IPS-18a (cell line): ENCODE measurements around the gene ANKRD39.

Source experiments
- H3K27ac ChIP-seq: one replicate; pipeline ENCODE4 v1.5.1; 2013; ENCODE audit warnings: low read length
- H3K27me3 ChIP-seq: one replicate; pipeline ENCODE4 v1.6.1; 2013; ENCODE audit warnings: mild to moderate bottlenecking, low read length; ENCODE audit not compliant: control insufficient read depth, insufficient read depth
- H3K36me3 ChIP-seq: one replicate; pipeline ENCODE4 v1.6.1; 2013; ENCODE audit warnings: low read depth, low read length; ENCODE audit not compliant: control insufficient read depth
- H3K4me1 ChIP-seq: one replicate; pipeline ENCODE4 v1.6.1; 2013; ENCODE audit warnings: low read depth, low read length; ENCODE audit not compliant: control insufficient read depth
- H3K4me3 ChIP-seq: one replicate; pipeline ENCODE4 v1.5.1; 2013; ENCODE audit warnings: low read length
- H3K9ac ChIP-seq: one replicate; pipeline ENCODE4 v1.6.1; 2013; ENCODE audit warnings: mild to moderate bottlenecking, low read length, moderate library complexity
- H3K9me3 ChIP-seq: one replicate; pipeline ENCODE4 v1.6.1; 2013; ENCODE audit warnings: low read depth, low read length; ENCODE audit not compliant: control insufficient read depth

ANKRD39 gene

DNA sequence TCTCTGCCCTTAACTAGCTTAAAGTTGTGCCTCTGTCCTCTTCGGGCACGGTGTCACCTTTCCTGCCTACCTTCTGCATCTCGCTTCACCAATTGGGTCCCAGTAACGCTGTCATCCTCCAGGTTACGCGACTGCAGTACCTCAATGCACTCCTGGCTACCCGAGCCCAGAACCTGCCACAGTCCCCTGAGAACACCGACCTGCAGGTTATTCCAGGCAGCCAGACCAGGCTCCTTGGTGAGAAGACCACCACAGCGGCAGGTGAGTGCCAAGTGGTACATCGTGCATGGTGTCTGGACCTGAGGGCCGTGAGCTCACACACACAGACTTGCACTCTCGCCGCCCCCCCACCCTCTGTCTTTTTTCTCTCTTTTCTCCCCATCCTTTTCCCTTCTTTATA lies 28.9 kb downstream of the ANKRD39 start:
- peaks cover 44% of the 10 kb centered on the region for H3K36me3 ChIP-seq
- H3K27ac ChIP-seq, result no peak overlapping the region
- H3K4me1 ChIP-seq, result peaks cover 17% of the 10 kb centered on the region
- no peaks in the 10 kb centered on the region for H3K9me3 ChIP-seq
- no peak overlapping the region for H3K9ac ChIP-seq
- H3K4me3 ChIP-seq, result no peak overlapping the region
- H3K27me3 ChIP-seq, result no peaks in the 10 kb centered on the region

DNA sequence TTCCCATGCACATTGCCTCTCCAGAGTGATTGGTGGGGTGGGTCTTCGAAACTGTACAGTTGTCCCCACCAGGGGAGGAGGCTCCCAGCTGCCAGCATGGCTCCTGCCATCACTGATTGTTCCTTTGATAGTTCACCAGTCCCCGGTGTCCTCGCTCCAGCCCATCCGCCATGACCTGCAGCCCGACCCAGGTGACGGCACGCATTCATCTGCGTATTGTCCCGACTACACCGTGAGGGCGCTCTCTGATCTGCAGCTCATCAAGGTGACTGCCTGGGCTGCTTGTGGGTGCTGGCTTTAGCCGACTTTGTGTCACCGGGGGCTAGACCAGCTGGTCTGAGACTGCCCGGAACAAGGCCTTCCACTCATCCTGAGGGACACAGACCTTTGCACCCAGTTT lies 29.4 kb downstream of the ANKRD39 start:
- no peak overlapping the region for H3K9ac ChIP-seq

GRCh38 chr2:96826546-96827278 lies 31.1 kb downstream of the ANKRD39 start:
- H3K27me3 ChIP-seq, result no peaks in the 10 kb centered on the region
- H3K27ac ChIP-seq, result no peak overlapping the region
- no peaks in the 10 kb centered on the region for H3K9me3 ChIP-seq
- H3K36me3 ChIP-seq, result peaks cover 44% of the 10 kb centered on the region
- H3K4me3 ChIP-seq, result no peak overlapping the region
- no peaks in the 10 kb centered on the region for H3K4me1 ChIP-seq
- H3K9ac ChIP-seq, result no peak overlapping the region

More for the DNA sequence above, 29.4 kb downstream of the ANKRD39 start:
- Histone ChIP-seq H3K27ac (no peak overlapping the region), H3K4me1 (peaks cover 15% of the 10 kb centered on the region), H3K4me3 (no peak overlapping the region), H3K27me3 (no peaks in the 10 kb centered on the region), H3K9me3 (no peaks in the 10 kb centered on the region), H3K36me3 (peaks cover 44% of the 10 kb centered on the region)

GRCh38 chr2:96825057-96825456 lies 32.8 kb downstream of the ANKRD39 start:
- no peak overlapping the region for H3K9ac ChIP-seq
- H3K36me3 ChIP-seq, result peaks cover 34% of the 10 kb centered on the region
- H3K27me3 ChIP-seq, result no peaks in the 10 kb centered on the region
- H3K27ac ChIP-seq, result no peak overlapping the region
- no peak overlapping the region for H3K4me3 ChIP-seq
- H3K9me3 ChIP-seq, result no peaks in the 10 kb centered on the region
- H3K4me1 ChIP-seq, result no peaks in the 10 kb centered on the region

DNA sequence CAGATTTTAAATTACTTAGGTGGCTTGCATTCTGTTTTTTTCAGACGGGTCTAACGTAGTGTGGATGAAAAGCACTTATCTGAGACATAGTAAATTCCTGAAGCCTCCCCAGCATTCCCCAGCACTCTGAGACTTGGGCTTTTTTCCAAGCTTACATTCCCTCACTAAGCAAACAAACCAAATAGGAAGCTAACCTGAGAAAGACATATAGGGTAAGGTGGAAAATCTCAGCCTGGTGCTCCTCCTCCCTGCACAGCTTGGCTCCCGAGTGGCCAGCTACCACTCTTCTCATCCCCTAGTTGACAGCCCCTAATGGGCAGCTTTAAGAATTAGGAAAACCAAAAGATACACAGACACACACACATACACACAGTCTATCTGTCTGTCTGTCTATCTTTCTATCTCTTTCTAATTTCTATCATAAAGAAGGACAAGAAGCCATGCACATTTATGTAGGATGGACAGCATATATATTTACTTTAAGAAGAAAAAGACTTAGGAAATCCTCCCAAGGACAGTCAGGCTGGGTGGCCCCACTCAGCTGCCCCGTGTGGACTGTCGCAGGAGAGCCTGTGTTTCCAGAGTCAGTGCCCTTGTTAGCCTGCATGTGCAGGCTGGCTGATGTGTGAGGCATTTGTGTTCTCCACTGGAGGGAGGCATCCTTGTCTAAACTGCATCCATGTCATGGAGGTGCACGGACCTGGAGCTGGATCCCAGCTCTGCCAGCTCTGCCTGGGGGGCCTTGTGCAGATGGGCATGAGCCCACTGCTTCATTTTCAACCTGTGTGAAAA lies 33.5 kb downstream of the ANKRD39 start:
- no peak overlapping the region for H3K4me3 ChIP-seq
- H3K36me3 ChIP-seq, result peaks cover 26% of the 10 kb centered on the region
- H3K9ac ChIP-seq, result no peak overlapping the region
- no peaks in the 10 kb centered on the region for H3K4me1 ChIP-seq
- H3K9me3 ChIP-seq, result no peaks in the 10 kb centered on the region
- no peaks in the 10 kb centered on the region for H3K27me3 ChIP-seq
- no peak overlapping the region for H3K27ac ChIP-seq

DNA sequence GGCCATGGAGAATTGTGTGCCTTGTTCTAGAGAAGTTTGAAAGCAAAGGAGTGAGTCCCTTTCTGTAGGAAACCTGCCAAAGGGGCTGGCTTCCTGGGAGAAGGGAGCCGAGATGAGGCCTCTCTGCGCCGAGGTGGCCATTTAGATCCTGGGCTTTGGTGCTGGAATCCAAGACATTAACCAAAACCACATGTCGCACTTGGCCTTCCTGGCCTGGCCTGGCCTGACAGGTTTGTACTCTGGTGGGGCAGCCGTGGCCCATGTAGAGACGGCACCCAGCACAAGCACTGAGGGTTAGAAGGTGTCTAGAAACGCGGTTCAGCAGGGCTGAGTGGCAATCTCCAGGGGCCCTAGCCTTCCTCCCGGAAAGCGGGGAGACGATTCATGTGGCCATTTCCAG lies 34.6 kb downstream of the ANKRD39 start:
- peaks cover 23% of the 10 kb centered on the region for H3K36me3 ChIP-seq
- H3K4me3 ChIP-seq, result no peak overlapping the region
- no peak overlapping the region for H3K9ac ChIP-seq
- H3K9me3 ChIP-seq, result no peaks in the 10 kb centered on the region
- no peaks in the 10 kb centered on the region for H3K27me3 ChIP-seq
- H3K4me1 ChIP-seq, result no peaks in the 10 kb centered on the region
- no peak overlapping the region for H3K27ac ChIP-seq

DNA sequence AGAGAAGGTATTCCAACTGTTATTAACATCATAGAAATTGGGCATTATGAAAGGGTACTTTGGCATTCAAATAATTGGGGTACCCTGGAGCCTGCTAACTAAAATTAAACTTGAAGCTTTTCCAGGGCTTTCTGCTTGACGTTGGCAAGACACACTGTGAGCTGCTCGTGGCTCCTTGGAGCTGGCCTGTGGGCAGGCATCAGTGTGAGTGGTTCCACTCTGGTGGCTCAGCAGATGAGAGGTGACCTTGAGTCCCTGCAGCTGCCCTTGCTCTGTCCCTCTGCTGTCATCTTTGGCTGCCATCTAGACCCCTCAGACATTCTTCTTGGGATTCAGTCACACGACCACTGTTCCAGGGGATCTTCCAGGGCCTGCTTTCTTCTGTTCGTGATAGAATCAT lies 35.0 kb downstream of the ANKRD39 start:
- no peaks in the 10 kb centered on the region for H3K9me3 ChIP-seq
- peaks cover under 1% of the 10 kb centered on the region for H3K27me3 ChIP-seq
- H3K4me3 ChIP-seq, result no peak overlapping the region
- peaks cover under 1% of the 10 kb centered on the region for H3K4me1 ChIP-seq
- H3K36me3 ChIP-seq, result peaks cover 19% of the 10 kb centered on the region
- H3K9ac ChIP-seq, result no peak overlapping the region
- no peak overlapping the region for H3K27ac ChIP-seq

DNA sequence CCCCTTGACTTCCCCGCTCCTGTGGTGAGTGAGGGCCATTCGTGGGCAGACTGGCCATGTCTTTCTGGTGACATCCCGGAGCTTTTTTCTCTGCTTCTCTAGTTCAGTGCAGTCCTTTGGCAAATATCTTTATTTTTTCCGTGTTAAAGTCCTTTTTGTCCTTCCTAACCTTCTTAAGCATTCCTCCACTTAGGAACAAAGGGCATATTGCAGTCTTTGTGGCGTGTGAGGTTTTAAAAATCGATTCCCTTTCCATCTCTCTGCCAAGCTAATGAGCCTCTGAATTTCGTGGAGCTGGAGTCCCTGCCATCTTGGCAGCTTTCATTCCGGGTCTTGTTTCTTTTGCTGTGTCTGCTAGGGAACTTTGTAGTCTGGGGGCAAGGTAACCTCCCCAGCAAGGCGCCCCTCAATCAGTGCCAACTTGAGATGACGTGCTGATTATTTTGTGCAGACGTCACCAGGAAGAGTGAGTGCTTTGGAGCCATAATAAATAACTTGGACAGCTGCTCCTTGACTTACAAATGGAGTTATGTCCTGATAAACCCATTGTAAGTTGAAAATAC lies 36.6 kb downstream of the ANKRD39 start:
- no peak overlapping the region for H3K9ac ChIP-seq
- no peak overlapping the region for H3K4me3 ChIP-seq
- H3K27ac ChIP-seq, result no peak overlapping the region
- H3K36me3 ChIP-seq, result peaks cover 11% of the 10 kb centered on the region
- peaks cover 3% of the 10 kb centered on the region for H3K4me1 ChIP-seq
- no peaks in the 10 kb centered on the region for H3K9me3 ChIP-seq
- H3K27me3 ChIP-seq, result peaks cover 8% of the 10 kb centered on the region

- Histone ChIP-seq H3K27ac (no peak overlapping the region), H3K4me1 (peaks cover 6% of the 10 kb centered on the region), H3K27me3 (peaks cover 8% of the 10 kb centered on the region), H3K9me3 (no peaks in the 10 kb centered on the region), H3K36me3 (peaks cover 9% of the 10 kb centered on the region), H3K9ac (no peak overlapping the region), H3K4me3 (no peak overlapping the region)
Measured at GRCh38 chr2:96819876-96820511, 37.8 kb downstream of the ANKRD39 start.

DNA sequence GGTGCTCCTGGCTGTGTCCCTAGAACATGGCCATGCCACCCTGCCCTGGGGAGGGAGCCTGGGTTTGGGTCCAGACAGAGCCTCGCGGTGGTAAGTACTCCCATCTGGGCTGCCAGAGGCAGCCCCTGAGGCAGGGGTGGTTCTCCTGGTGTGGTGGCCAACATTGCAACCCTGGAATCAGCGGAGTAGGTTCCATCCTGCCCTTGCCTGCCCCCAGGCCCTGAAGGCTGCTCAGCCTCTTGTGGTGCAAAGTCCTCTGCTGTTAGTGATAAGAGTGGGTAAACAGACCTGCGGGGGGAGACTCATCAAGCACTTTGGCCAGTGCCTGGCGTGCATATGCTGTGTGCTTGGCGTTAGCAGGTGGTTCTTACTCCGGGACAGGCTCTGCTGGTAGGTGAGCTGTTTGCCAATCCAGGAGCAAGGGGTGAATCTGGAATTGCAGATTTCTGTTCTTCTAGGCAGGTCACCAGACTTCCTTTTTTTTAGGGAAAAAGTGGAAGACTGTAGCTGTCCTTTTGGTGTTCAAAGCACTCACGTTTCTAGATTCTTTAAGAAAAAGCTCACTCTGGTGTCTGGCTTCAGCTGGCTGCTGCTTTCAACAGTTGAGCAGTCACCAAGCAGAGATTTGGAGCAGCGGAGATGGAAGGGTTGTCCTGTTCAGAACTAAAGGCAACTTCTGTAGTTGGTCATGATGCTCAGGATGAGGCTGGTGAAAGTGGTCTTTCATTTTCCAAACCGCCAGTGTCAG lies 38.5 kb downstream of the ANKRD39 start:
- Histone ChIP-seq H3K9ac (no peak overlapping the region), H3K36me3 (peaks cover 9% of the 10 kb centered on the region), H3K27ac (no peak overlapping the region), H3K4me3 (no peak overlapping the region), H3K9me3 (no peaks in the 10 kb centered on the region), H3K27me3 (peaks cover 8% of the 10 kb centered on the region), H3K4me1 (peaks cover 7% of the 10 kb centered on the region)

- Histone ChIP-seq H3K9me3 (no peaks in the 10 kb centered on the region), H3K4me1 (peaks cover 7% of the 10 kb centered on the region), H3K9ac (no peak overlapping the region), H3K4me3 (peak overlapping the region; percentile 71), H3K27me3 (peaks cover 8% of the 10 kb centered on the region), H3K36me3 (peaks cover 9% of the 10 kb centered on the region), H3K27ac (no peak overlapping the region)
Measured at GRCh38 chr2:96817882-96818281, 39.9 kb downstream of the ANKRD39 start.
